GM18499 (cell line): ENCODE measurements around the gene SMO.
"Not testable (repeated sequence)": the region's sequence is repeated elsewhere in the genome, so short reads cannot be mapped to it uniquely, and the experiment has no call there.

Experiments
- ATAC-seq: cut with Tn5 transposase; IDR thresholded peaks from one replicate; pipeline ENCODE4 v1.9.1; 2021; ENCODE audit warnings: moderate number of reproducible peaks; ENCODE audit not compliant: insufficient read depth, unreplicated experiment

The SMO gene

DNA sequence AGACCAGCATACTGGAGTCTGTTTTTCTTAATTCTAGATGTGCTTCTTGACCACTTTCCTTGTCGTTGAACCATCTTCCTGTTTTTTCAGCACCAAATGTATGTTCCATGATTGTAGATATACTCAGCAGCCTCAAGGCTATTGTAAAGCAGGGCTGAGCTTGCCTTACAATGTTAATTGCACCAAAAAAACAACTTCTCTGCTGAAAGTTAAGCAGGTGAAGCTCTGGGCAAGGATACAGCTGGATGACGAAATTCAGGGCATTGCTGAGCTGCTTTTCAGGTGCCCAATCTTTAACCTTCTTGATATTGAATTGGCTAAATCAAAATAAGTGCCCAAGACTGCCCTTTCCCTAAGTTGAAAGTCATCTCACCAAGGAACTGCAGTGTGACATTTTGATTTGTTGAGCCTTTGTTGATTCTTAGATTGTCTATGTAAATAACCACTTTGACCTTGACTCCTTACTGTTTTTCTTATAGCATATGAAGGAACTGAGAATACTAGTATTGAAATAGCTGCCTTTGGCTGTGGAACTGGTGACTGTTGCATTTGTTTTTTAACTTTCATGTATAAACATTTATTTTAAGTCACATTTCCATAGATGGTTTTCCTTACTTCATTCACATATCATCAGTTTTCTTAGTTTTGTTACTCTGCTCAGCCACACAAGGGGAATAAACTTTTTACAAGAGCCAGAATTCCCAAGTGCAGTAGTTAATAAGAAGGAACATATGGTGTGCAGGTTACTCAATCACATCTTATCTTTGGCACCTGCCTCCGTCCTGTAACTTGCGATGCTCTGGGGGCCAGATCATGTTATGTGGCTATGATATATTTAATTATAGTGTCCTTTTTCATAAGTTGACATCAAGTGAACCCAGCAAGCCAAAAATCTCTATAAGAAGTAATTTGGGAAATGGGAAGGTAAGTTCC, 39.5 kb downstream of the SMO start:
- no peak for ATAC-seq

DNA sequence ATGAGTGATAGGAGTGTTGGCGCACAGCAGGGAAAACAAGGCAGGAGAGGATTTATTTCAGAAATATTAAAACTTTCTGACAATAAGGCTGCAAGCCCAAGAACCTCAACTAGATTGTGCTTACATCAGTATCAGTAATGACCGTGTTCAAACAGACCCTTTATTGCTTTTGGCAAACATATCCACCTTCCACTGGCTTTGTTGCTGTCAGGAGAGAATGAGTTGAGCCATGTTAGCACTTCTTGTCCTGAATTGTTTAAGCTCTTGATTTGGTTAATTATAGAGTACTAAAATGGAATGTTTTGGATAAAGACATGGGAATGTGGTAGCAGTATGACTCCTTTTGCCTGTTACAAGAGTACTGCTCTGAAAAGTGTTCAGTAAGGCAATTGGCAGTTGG, 40.2 kb downstream of the SMO start:
- no peak for ATAC-seq

DNA sequence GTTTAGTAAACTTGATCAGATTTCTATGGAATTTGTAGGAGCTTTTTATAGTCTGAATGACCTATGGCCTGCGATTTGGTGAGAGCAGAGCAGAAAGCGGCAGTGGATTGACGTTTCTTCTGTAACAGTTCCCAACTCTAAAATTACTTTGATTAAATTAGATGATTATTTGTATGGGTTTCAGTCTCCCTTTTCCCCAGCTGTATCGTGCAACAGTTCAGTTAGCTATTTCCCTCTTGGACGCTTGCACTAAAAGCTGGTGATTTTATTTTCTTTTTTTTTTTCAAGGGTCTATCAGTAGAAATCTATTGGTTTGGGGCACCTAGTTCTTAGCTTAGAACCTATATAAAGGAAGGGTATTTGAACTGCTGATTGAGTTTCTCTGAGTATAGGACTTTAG, 43.2 kb downstream of the SMO start:
- ATAC-seq: no peak

DNA sequence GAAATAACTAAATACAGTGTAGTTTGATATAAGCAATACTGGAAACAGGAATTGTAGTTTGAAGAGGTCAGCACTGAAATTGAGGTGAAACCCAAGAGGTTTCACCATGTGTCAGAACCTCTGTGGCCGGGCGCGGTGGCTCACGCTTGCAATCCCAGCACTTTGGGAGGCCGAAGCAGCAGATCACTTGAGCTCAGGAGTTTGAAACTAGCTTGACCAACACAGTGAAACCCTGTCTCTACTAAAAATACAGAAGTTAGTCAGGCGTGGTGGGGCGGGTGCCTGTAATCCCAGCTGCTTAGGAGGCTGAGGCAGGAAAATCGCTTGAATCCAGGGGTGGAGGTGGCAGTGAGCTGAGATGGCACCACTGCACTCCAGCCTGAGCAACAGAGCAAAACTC, 50.1 kb downstream of the SMO start:
- ATAC-seq: no peak

DNA sequence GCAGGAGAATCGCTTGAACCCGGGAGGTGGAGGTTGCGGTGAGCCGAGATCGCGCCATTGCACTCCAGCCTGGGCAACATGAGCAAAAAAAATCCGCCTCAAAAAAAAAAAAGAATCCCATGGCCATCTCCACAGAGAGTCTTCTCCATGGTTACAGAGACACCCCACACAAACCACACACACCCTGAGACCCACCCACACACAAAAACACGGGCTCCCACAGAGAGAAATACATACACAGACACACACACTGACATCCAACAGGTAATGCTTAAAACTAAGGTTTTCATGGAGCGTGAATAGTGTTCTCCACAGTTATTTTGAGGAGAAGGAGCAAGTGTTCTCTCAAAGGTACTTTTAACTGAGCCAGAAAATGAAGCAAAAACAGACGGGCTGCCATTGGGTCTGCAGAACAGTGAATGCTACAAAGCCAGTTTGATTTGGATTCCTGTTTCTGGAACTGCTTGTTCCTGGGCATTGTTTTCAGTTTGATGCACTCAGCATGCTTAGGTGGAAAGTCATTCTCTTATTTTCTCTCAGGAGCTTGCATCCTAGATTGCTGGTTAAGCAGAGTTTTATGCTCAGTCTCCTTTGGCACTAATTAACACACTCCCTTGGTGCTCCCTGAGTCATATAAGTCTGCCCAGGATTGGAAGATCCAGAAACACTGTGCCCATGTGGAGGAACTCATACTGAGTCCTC, 51.8 kb downstream of the SMO start:
- no peak for ATAC-seq

DNA sequence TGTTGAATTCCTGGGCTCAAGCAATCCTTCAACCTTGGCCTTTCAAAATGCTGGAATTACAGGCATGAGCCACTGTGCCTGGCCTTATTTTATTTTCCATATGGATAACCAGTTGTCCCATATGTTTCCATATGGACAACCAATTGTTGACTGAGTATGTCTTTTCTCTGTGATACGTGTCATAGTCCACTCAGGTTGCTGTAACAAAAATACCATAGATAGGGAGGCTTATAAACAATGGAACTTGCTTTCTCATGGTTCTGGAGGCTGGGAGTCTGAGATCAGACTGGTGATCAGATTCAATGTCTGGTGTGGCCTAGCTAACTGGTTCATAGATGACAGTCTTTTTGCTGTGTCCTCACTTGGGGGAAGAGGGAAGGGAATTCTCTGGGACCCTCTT, 55.8 kb downstream of the SMO start:
- no peak for ATAC-seq

DNA sequence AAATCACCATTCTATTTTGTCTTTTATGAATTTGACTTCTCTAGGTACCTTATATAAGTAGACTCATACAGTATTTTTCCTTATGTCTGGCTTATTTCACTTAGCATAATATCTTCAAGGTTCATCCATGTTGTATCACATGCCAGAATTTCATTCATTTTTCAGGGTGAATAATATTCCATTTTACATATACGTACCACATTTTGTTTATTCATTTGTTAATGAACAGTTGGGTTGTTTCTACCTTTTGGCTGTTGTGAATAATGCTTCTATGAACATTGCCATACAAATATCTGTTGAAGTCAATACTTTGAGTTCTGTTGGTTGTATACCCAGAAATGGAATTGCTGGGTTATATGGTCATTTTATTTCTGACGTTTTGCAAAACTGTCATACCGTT, 57.1 kb downstream of the SMO start:
- ATAC-seq: no peak

DNA sequence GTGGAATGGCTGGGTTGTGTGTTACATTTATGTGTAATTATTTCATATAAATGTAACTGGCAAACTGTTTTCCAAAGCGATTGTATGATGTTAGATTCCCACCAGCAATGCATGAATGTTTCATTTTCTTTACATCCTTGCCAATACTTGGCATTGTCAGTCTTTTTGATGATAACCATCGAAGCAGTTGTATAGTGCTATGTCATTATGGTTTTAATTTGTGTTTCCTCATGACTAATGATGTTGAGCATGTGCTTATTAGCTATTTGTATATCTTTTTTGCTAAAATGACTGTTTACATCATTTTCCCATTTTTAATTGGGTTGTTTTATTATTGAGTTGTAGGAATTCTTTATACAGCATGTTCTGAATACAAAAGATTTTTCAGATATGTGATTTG, 58.7 kb downstream of the SMO start:
- ATAC-seq: no peak

DNA sequence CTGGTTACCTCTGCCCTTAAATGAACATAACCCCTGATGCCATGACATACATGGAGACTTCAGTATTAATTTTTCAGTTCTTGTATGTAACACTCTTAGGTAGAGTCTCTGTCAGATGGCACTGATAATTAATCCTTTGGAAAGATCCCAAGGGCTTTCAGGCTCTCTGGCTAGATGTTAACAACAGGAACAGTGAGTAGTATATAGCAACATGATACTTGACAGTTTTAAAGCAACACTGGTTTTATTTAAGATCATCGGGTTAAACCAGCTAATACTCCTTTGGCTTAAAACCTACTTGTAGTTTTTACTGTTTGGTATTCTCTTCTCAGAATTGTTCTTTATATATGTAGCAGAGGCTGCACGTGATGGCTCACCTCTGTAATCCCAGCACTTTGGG, 63.7 kb downstream of the SMO start:
- no peak for ATAC-seq

DNA sequence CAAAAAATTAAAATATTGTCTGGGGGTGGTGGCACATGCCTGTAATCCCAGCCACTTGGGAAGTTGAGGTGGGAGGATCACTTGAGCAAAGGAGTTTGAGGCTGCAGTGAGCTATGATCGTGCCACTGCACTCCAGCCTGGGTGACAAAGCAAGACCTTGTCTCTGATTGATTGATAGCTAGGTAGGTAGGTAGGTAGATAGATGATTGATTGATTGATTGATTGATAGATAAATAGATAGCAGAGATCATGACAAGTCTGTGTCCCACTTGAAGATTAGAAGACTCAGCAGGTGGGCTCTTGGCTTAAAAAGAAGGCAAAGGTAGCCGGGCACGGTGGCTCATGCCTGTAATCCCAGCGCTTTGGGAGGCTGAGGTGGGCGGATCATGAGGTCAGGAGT, 64.2 kb downstream of the SMO start:
- not testable (repeated sequence) for ATAC-seq

DNA sequence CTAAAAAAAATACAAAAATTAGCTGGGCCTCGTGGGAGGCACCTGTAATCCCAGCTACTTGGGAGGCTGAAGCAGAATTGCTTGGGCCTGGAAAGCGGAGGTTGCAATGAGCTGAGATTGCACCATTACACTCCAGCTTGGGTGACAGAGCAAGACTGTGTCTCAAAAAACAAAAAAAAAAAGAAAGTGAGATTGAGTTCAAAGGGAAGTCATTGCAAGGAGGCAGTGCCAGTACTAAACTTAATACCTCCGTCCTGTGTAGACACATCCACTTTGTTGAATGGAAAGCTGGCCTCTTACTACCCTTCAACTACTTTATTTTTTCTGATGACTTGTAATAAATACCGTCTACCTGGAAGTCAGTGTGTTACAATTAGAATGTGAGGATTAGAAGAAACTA, 67.4 kb downstream of the SMO start:
- ATAC-seq: no peak

DNA sequence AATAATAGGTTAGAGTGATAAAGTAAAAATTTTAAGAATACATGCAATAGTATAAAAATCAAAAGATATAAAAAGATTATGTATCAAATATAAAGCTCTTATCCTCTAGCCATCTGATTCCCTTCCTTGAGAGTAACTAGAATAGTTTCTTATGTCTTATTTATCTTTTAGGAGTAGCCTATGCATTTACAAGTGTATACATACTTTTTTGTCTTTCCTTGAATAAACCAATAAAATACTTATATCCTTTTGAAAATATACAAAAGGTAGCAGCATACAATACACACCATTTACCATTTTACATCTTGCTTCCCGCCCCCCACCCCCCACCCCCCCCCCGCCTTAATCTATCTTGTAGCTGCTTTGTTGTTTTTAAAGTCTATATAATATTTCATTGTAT, 67.8 kb downstream of the SMO start:
- no peak for ATAC-seq

DNA sequence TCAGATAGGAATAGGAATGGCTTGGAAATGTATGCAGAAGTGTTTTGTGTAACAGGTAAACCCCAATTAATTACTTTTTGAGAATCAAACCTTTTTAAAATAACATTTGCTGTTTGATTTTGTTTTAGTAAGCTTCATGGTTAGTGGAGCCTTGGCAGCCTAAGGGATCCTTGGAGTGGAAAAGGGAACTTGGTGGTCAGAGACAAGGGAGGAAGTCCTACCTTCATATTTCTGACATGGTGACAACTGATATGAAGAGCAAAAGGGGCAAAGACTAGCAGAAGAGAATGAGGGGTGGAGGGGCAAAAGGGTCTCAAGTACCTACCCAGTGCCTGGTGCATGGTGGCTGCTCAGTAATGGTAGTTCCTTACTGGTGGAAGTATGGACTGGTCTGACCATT, 68.7 kb downstream of the SMO start:
- ATAC-seq: no peak

DNA sequence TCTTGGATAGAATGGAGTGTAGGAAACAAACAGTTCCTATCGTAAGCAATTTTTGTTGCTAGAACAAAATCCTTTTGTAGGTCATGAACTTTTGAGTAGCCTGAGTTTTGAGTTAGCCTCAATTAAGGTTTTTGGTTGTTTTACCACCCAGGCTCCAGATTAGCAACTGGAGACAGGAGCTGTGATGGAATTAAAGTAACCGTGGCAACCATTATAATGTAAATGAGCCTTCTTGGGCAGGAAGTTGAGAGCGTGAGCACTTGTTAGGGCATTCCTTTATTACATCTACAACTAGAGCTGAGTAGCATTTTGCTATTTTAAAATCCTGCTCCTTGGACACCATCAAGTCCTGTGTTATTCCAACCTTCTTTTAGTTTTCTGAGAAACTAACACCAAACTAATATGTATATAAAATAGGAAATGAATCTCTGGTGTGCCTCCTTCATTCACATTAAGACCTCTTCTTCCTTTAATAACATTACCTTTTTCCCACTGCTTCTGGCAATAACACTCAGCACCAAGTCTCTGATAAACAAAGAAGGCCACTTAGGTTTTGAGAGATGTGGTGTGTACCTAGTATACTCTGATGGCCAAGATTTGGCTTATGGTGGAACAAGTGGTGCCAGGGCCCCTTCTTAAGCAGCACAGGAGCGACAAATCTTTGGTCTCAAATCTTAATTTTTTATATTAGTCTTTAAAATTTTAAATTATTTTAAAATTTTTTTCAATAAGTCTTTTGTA, 70.4 kb downstream of the SMO start:
- no peak for ATAC-seq

DNA sequence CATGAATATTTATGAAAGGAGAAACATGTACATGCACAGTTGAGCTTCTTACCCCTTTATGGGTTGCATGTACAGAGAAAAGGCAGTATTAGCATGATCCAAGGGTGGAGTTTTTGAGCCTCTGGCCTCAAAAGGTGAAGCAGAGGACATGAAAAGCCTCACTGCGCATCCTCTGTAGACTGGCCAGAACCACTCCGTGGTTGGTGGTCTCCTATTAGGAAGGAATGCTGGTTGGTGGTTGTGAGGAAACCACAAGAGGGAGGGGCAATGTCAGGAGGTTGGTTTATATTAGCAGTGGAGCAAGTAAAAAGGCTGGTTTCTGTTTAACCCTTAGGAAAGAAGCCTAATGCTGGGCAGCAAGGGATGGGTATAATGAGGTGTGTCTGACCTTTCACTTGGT, 73.9 kb downstream of the SMO start:
- ATAC-seq: no peak
